ENCODE results near the gene HSPB1.
A peak's percentile ranks its signal among the peaks of the same experiment; 100 is the strongest.

Gene HSPB1

DNA sequence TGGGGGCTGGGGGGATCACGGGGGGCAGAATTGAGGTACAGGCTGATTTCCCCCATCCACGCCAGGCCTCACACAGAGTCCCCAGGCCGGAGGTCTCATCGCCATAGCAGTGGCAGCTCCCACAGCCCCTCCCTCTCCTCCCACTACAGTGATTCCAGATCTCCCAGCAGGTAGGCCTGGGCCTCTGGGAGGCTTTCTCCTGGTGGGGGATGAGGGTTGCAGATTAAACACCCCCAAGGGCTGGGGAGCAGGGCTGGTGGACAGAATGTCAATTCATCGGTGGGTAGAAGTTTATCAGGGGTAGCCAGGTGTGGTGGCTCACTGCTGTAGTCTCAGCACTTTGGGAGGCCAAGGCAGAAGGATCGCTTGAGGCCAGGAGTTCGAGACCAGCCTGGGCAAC lies 37.2 kb upstream of the HSPB1 start:
- H3K27me3 ChIP-seq (ENCODE audit: low read depth, low read length), result peaks cover 3% of the 10 kb centered on the region; the same call in 1 of the 2 replicates
- no peaks in the 10 kb centered on the region for H3K9me3 ChIP-seq (ENCODE audit: insufficient read depth, low read length)

DNA sequence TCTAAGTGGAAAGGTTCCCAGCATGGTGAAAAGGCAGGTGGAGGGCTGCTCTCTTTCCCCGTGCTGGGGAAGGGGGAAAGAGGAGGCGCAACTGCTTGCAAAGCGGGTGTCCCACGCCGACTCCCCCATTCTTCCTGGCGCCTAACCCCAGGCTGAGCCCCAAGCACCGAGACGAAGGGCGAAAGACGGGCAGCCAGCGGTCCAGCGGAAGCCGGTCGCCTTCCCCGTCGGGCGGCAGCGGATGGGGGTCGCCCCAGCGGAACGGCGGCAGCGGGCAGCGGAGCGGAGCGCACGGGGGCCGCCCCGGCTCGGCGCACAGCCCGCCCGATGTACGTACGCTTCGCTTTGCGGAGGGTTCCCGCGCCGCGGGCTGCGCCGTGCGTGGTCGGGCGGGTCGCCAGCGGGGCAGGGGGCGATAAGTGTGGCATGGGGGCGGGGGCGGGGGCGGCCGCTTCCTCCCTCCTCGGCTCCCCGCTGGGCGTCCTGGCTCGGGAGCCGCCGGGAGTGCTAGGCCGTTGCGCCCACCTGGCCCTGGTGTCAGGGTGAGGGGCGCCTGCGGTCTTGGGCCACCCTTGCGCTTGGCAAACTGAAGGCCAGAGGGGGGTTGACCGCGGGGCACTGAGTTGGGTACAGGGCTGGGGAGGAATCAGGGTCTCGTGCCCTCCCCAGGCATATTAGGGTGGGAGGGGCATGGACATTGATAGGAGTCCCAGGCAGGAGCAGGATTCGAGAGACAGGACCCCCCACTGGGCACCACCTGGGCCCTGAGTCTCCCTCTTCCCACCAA lies 35.2 kb upstream of the HSPB1 start:
- H3K4me1 ChIP-seq (ENCODE audit: low read length), result no peaks in the 10 kb centered on the region
- no peak overlapping the region for H3K4me2 ChIP-seq (ENCODE audit: low read length)
- no peaks in the 10 kb centered on the region for H4K20me1 ChIP-seq (ENCODE audit: insufficient read depth, low read length)
- no peaks in the 10 kb centered on the region for H3K36me3 ChIP-seq (replicated peaks; ENCODE audit: low read depth, low read length)
- no peaks in the 10 kb centered on the region for H3K79me2 ChIP-seq (ENCODE audit: low read length)
- peaks cover 3% of the 10 kb centered on the region; the same call in 1 of the 2 replicates for H3K27me3 ChIP-seq (ENCODE audit: low read depth, low read length)
- no peaks in the 10 kb centered on the region for H3K9me3 ChIP-seq (ENCODE audit: insufficient read depth, low read length)
- TF ChIP-seq, protein P1, sequence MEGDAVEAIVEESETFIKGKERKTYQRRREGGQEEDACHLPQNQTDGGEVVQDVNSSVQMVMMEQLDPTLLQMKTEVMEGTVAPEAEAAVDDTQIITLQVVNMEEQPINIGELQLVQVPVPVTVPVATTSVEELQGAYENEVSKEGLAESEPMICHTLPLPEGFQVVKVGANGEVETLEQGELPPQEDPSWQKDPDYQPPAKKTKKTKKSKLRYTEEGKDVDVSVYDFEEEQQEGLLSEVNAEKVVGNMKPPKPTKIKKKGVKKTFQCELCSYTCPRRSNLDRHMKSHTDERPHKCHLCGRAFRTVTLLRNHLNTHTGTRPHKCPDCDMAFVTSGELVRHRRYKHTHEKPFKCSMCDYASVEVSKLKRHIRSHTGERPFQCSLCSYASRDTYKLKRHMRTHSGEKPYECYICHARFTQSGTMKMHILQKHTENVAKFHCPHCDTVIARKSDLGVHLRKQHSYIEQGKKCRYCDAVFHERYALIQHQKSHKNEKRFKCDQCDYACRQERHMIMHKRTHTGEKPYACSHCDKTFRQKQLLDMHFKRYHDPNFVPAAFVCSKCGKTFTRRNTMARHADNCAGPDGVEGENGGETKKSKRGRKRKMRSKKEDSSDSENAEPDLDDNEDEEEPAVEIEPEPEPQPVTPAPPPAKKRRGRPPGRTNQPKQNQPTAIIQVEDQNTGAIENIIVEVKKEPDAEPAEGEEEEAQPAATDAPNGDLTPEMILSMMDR (IDR thresholded peaks at IDR 0.05; ENCODE audit: low read depth, low read length), result no peak
- no peak for TF ChIP-seq EZH2phosphoT487 (IDR thresholded peaks at IDR 0.05; ENCODE audit: low read depth)
- no peak overlapping the region for H3K9ac ChIP-seq (ENCODE audit: low read length)
- H3K4me3 ChIP-seq (ENCODE audit: low read length), result peak overlapping the region; percentile 18; the same call in 1 of the 2 replicates
- H3K27ac ChIP-seq (ENCODE audit: low read length), result no peak overlapping the region
- no peak overlapping the region for H2AFZ ChIP-seq (ENCODE audit: low read depth, low read length)

More for the DNA sequence above, 37.2 kb upstream of the HSPB1 start:
- Histone ChIP-seq H3K4me3 (ENCODE audit: low read length) (no peak overlapping the region), H3K79me2 (ENCODE audit: low read length) (no peaks in the 10 kb centered on the region), H3K4me2 (ENCODE audit: low read length) (no peak overlapping the region), H4K20me1 (ENCODE audit: insufficient read depth, low read length) (no peaks in the 10 kb centered on the region), H3K36me3 (replicated peaks; ENCODE audit: low read depth, low read length) (no peaks in the 10 kb centered on the region), H3K4me1 (ENCODE audit: low read length) (peaks cover 4% of the 10 kb centered on the region; the same call in 1 of the 2 replicates), H3K9ac (ENCODE audit: low read length) (no peak overlapping the region), H2AFZ (ENCODE audit: low read depth, low read length) (no peak overlapping the region), H3K27ac (ENCODE audit: low read length) (no peak overlapping the region)
- TF ChIP-seq, protein P1 (IDR thresholded peaks at IDR 0.05; ENCODE audit: low read depth, low read length), result no peak
- TF ChIP-seq EZH2phosphoT487 (IDR thresholded peaks at IDR 0.05; ENCODE audit: low read depth), result no peak

DNA sequence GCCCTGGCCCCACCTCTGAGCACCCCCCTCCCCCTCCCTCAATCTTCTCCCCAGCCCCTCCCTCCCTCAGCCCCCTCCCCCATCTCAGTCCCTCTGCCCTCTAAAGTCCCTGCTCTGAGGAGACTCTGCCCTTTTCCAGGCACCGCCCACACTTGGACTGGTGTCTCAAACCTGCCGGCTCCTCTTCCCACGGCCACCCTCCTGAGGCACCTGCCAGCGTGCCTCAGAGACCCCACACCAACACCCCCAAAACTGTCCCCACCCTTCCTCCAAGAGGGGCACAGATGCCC lies 34.6 kb upstream of the HSPB1 start:
- Histone ChIP-seq H2AFZ (ENCODE audit: low read depth, low read length) (no peak overlapping the region), H3K4me3 (ENCODE audit: low read length) (no peak overlapping the region), H4K20me1 (ENCODE audit: insufficient read depth, low read length) (no peaks in the 10 kb centered on the region), H3K9ac (ENCODE audit: low read length) (no peak overlapping the region), H3K36me3 (replicated peaks; ENCODE audit: low read depth, low read length) (no peaks in the 10 kb centered on the region), H3K4me1 (ENCODE audit: low read length) (no peaks in the 10 kb centered on the region), H3K4me2 (ENCODE audit: low read length) (peak overlapping the region; percentile 62), H3K27me3 (ENCODE audit: low read depth, low read length) (peaks cover 7% of the 10 kb centered on the region), H3K27ac (ENCODE audit: low read length) (no peak overlapping the region), H3K9me3 (ENCODE audit: insufficient read depth, low read length) (no peaks in the 10 kb centered on the region), H3K79me2 (ENCODE audit: low read length) (no peaks in the 10 kb centered on the region)
- TF ChIP-seq, protein P1 (IDR thresholded peaks at IDR 0.05; ENCODE audit: low read depth, low read length), result no peak
- TF ChIP-seq EZH2phosphoT487 (IDR thresholded peaks at IDR 0.05; ENCODE audit: low read depth), result no peak

DNA sequence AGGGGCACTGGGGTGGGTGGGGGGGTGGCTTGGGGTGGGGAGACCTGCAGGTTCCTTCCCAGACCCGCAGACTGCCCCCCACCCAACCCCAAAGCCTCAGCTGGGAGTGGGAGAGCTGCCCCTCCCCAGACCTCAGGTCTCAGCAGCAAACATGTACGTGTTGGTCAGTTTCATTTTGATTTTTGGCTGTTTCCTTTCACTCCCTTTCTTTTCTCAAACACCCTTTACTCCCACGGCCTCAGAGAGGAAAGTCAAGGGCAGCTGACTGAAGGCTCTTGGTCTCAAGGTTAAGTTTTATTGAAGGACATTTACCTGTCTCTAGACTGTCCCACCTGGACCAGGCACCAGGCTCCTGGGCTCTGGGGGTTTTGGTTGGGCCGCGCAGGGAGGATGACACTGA lies 34.1 kb upstream of the HSPB1 start:
- H3K4me3 ChIP-seq (ENCODE audit: low read length), result peak overlapping the region; percentile 29; the same call in 1 of the 2 replicates
- H3K9me3 ChIP-seq (ENCODE audit: insufficient read depth, low read length), result no peaks in the 10 kb centered on the region
- TF ChIP-seq EZH2phosphoT487 (IDR thresholded peaks at IDR 0.05; ENCODE audit: low read depth), result no peak
- TF ChIP-seq, protein P1 (IDR thresholded peaks at IDR 0.05; ENCODE audit: low read depth, low read length), result no peak
- peaks cover 11% of the 10 kb centered on the region for H3K27me3 ChIP-seq (ENCODE audit: low read depth, low read length)
- no peak overlapping the region for H3K9ac ChIP-seq (ENCODE audit: low read length)
- no peak overlapping the region for H2AFZ ChIP-seq (ENCODE audit: low read depth, low read length)
- 0 out of 2 replicates have a peak overlapping the region, but pooled peaks have one; percentile 36 for H3K4me2 ChIP-seq (ENCODE audit: low read length)
- no peaks in the 10 kb centered on the region for H3K79me2 ChIP-seq (ENCODE audit: low read length)
- H4K20me1 ChIP-seq (ENCODE audit: insufficient read depth, low read length), result no peaks in the 10 kb centered on the region
- no peak overlapping the region for H3K27ac ChIP-seq (ENCODE audit: low read length)
- H3K4me1 ChIP-seq (ENCODE audit: low read length), result no peaks in the 10 kb centered on the region
- H3K36me3 ChIP-seq (replicated peaks; ENCODE audit: low read depth, low read length), result no peaks in the 10 kb centered on the region
